ENCODE results near the gene C11orf52.

DNA sequence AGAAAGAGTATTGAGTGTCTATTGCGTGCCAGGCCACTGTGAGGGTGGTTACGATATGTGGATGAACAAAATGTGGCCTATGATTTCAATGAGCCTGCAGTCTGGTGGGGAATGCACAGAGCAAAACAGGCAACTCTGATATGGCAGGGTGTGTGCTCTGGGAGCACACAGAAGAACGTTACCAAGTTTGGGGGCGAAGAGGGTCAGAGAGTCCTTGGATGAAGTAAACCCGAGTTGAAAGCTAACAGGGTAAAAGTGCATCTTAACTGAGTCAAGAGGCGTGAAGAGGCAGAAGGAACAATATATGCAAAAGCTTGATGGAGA lies 39.1 kb upstream of the C11orf52 start:
- TF ChIP-seq, protein P1, sequence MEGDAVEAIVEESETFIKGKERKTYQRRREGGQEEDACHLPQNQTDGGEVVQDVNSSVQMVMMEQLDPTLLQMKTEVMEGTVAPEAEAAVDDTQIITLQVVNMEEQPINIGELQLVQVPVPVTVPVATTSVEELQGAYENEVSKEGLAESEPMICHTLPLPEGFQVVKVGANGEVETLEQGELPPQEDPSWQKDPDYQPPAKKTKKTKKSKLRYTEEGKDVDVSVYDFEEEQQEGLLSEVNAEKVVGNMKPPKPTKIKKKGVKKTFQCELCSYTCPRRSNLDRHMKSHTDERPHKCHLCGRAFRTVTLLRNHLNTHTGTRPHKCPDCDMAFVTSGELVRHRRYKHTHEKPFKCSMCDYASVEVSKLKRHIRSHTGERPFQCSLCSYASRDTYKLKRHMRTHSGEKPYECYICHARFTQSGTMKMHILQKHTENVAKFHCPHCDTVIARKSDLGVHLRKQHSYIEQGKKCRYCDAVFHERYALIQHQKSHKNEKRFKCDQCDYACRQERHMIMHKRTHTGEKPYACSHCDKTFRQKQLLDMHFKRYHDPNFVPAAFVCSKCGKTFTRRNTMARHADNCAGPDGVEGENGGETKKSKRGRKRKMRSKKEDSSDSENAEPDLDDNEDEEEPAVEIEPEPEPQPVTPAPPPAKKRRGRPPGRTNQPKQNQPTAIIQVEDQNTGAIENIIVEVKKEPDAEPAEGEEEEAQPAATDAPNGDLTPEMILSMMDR (conservative IDR thresholded peaks at IDR 0.05 in 1 of 2, IDR thresholded peaks at IDR 0.05 in 1 of 2; ENCODE audit: extremely low read depth in 1 of 2, insufficient read depth in 1 of 2, low read depth in 1 of 2, low read length in 2 of 2): no peak
- TF ChIP-seq EZH2 (IDR thresholded peaks at IDR 0.05; ENCODE audit: borderline replicate concordance, low read length): no peak

Data from mammary epithelial cell (primary cell).